Gastroesophageal sphincter (tissue), 4 donors: ENCODE data around the gene KCTD14. TPM values are rescaled to one million over a fixed set of nuclear protein-coding genes. Genes with fewer than 3 reads are reported as not detected.

Experiments used
- ATAC-seq: fragments of 150-250 bp; one replicate; pipeline ENCODE4 v1.9.1; 2016; ENCODE audit warnings: mild to moderate bottlenecking, moderate library complexity
- H3K27ac ChIP-seq, 4 donors: fragments of 200-600 bp; sonication (generic) in 3 of 4; 1 replicate in 3 of 4; 2 replicates in 1 of 4; pipeline ENCODE4 v1.5.1; 2016 to 2019
- H3K27me3 ChIP-seq: fragments of 200-600 bp; sonication (generic); one replicate; pipeline ENCODE4 v1.5.1; 2019
- H3K36me3 ChIP-seq, 2 donors: fragments of 200-600 bp; sonication (generic); one replicate each; pipeline ENCODE4 v1.5.1; 2019; ENCODE audit warnings: control low read depth in 1 of 2
- H3K4me1 ChIP-seq, 3 donors: fragments of 200-600 bp; sonication (generic); 1 replicate in 2 of 3; 2 replicates in 1 of 3; pipeline ENCODE4 v1.5.1; 2016 to 2019; ENCODE audit warnings: control low read depth in 2 of 3
- H3K4me3 ChIP-seq, 2 donors: fragments of 200-600 bp; sonication (generic); one replicate each; pipeline ENCODE4 v1.5.1; 2019; ENCODE audit warnings: mild to moderate bottlenecking in 1 of 2, moderate library complexity in 1 of 2
- H3K9me3 ChIP-seq, 3 donors: fragments of 200-600 bp; sonication (generic); one replicate each; pipeline ENCODE4 v1.5.1; 2017 to 2019; ENCODE audit warnings: control low read depth in 2 of 3
- EP300 ChIP-seq: sonication (generic); formaldehyde crosslinking; IDR thresholded peaks from one replicate; pipeline ENCODE4 v1.6.1; 2017; ENCODE audit warnings: antibody characterized with exemption, mild to moderate bottlenecking
- POLR2A ChIP-seq, 2 donors: fragments of 450-650 bp; IDR thresholded peaks; one replicate each; pipeline ENCODE4 v1.6.1; 2017; ENCODE audit warnings: antibody characterized with exemption in 2 of 2, mild to moderate bottlenecking in 2 of 2, moderate library complexity in 1 of 2
- POLR2AphosphoS5 ChIP-seq: sonication (generic); formaldehyde crosslinking; IDR thresholded peaks from one replicate; pipeline ENCODE4 v1.6.1; 2017; ENCODE audit warnings: antibody characterized with exemption
- WGBS, 2 donors: methylation state at CpG; one replicate each; pipeline ENCODE4 v1.1.5; 2018; ENCODE audit warnings: low coverage in 1 of 2; 5-methylcytosine and 5-hydroxymethylcytosine counted together
- total RNA-seq, 4 donors: library from RNA; depleted of rRNA; stranded (reverse); fragments of >200 nt; gene quantifications; one replicate each; pipeline ENCODE4 v1.1.0, GENCODE V29; 2016
- TF ChIP-seq, protein P1 (sequence below), 4 experiments: fragments of 200-600 bp in 2 of 4; fragments of 450-650 bp in 2 of 4; sonication (generic) in 1 of 4; IDR thresholded peaks; one replicate each; pipeline ENCODE4 v1.5.1; 2017 to 2019; ENCODE audit warnings: antibody characterized with exemption in 4 of 4, mild to moderate bottlenecking in 2 of 4, moderate library complexity in 2 of 4

The KCTD14 gene
- total RNA-seq, 4 donors from 2014 or later: 0.58 to 2.3 (median 1.4) TPM

DNA sequence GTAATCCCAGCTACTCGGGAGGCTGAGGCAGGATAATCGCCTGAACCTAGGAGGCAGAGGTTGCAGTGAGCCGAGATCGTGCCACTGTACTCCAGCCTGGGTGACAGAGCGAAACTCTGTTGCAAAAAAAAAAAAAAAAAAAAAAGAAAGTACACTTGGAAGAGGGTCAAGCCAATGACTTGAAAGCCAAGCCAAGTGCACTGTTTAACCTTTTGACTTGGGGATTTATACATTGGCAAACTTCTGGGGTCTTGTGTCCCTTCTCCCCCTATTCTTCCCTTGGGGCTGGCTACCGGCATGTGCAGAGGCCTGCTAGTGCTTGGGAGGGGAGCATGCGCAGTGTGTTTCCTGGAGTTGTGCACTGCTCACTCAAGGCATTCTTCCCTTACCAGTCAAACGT, 26.3 kb upstream of the KCTD14 start:
- Histone ChIP-seq H3K4me3 (no peak overlapping the region), H3K4me1 (peaks cover 0 to 18% (median 0%) of the 10 kb centered on the region in 3 donors), H3K27ac (no peak overlapping the region), H3K9me3 (no peaks in the 10 kb centered on the region), H3K27me3 (no peaks in the 10 kb centered on the region), H3K36me3 (no peaks in the 10 kb centered on the region)
- ATAC-seq: no peak
- TF ChIP-seq POLR2AphosphoS5 (no peak), POLR2A (IDR thresholded peaks at IDR 0.05) (no peak), EP300 (no peak)
- TF ChIP-seq, protein P1, sequence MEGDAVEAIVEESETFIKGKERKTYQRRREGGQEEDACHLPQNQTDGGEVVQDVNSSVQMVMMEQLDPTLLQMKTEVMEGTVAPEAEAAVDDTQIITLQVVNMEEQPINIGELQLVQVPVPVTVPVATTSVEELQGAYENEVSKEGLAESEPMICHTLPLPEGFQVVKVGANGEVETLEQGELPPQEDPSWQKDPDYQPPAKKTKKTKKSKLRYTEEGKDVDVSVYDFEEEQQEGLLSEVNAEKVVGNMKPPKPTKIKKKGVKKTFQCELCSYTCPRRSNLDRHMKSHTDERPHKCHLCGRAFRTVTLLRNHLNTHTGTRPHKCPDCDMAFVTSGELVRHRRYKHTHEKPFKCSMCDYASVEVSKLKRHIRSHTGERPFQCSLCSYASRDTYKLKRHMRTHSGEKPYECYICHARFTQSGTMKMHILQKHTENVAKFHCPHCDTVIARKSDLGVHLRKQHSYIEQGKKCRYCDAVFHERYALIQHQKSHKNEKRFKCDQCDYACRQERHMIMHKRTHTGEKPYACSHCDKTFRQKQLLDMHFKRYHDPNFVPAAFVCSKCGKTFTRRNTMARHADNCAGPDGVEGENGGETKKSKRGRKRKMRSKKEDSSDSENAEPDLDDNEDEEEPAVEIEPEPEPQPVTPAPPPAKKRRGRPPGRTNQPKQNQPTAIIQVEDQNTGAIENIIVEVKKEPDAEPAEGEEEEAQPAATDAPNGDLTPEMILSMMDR (IDR thresholded peaks at IDR 0.05): no peak
- WGBS, 2 donors: 80 to 89% methylated on average over 5 to 7 of the region's 8 CpGs

DNA sequence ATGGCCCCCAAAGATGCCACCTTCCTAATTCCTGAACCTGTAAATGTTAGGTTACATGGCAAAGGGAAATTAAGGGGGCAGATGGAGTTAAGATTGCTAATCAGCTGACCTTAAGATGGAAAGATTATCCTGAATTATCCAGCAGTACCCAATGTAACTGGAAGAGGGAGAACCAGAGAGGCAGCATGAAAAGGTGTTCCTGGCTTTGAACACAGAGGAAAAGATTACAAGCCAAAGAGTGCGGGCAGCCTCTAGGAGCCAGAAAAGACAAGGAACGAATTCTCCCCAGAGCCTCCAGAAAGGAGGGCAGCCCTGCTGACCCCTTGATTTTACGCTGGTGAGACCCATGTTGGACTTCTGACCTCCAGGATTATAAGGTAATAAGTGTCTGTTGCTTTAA, 25.5 kb upstream of the KCTD14 start:
- no peak for TF ChIP-seq POLR2AphosphoS5
- TF ChIP-seq EP300: no peak
- TF ChIP-seq, protein P1 (IDR thresholded peaks at IDR 0.05): no peak
- no peak for TF ChIP-seq POLR2A (IDR thresholded peaks at IDR 0.05)
- Histone ChIP-seq H3K27me3 (no peaks in the 10 kb centered on the region), H3K36me3 (no peaks in the 10 kb centered on the region), H3K4me1 (peaks cover 0 to 18% (median 0%) of the 10 kb centered on the region in 3 donors), H3K9me3 (no peaks in the 10 kb centered on the region), H3K4me3 (no peak overlapping the region), H3K27ac (no peak overlapping the region)
- ATAC-seq: no peak
- 88 to 100% methylated on average over 1 to 3 of the region's 3 CpGs for WGBS, 2 donors

DNA sequence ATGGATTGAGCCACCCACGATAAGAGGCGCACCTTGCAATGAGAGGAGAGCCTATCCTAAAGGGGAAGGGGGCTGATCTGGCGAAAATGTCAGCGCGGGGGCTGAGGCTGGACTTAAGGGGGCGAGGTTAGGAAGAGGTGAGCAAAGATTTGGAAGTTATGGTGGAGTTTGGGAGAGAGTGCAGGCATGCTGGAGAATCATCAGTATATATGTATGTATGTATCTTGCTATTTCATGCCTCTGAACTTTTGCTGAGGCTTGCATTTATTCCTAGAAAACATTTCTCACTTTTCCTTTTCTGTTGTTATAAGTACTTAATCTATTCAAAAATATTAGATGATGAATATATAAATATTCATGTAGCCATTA, 23.4 kb upstream of the KCTD14 start:
- Histone ChIP-seq H3K4me1 (peaks cover 0 to 18% (median 0%) of the 10 kb centered on the region in 3 donors), H3K27ac (peak overlapping the region in 2 of 4 donors; percentile 80 to 81), H3K9me3 (no peaks in the 10 kb centered on the region), H3K4me3 (peak overlapping the region in 1 of 2 donors; percentile 55), H3K27me3 (no peaks in the 10 kb centered on the region), H3K36me3 (no peaks in the 10 kb centered on the region)
- no peak for ATAC-seq
- 30 to 33% methylated on average over 1 to 4 of the region's 6 CpGs for WGBS, 2 donors
- no peak for TF ChIP-seq POLR2AphosphoS5
- no peak for TF ChIP-seq EP300
- no peak for TF ChIP-seq POLR2A (IDR thresholded peaks at IDR 0.05)
- TF ChIP-seq, protein P1 (IDR thresholded peaks at IDR 0.05): no peak

DNA sequence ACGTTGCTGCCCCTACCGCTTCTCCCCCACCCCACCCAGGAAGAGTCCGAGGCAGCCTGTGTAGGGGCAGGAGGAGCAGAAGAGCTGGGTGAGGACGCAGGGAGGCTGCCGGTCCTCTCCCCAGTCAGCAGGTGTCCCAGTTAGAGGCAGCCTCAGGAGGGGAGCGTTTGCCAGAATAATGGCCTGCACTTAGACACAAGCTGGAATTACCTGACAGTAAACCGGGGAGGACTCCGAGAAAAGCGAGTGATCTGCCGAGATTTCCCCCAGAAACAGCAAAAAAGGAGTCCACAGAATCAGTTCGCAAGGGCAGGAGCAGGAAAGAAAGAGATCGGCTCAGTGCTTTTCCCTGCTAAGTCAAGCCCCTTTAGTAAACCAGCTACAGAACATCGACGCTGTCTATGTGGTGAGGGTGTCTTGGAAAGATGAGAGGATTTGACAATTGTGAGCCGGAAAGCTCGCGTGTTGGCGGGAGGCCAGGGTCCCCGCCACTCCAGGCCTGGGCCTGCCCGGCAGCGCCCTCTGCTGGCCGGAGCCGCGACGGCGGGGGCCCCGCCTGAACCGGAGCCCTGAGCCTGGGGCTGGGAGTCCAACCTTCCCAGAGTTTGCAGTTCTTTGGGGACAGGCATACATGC, 22.9 kb upstream of the KCTD14 start:
- peak; percentile 93 for ATAC-seq
- no peaks in the 10 kb centered on the region for H3K27me3 ChIP-seq
- peak overlapping the region; percentile 41 to 55 for H3K4me3 ChIP-seq
- H3K9me3 ChIP-seq: no peaks in the 10 kb centered on the region
- H3K36me3 ChIP-seq: no peaks in the 10 kb centered on the region
- H3K4me1 ChIP-seq: peaks cover 0 to 19% (median 0%) of the 10 kb centered on the region in 3 donors
- no peak for TF ChIP-seq POLR2A (IDR thresholded peaks at IDR 0.05)
- TF ChIP-seq, protein P1 (IDR thresholded peaks at IDR 0.05): peak; percentile 94 to 99 (median 96)
- TF ChIP-seq POLR2AphosphoS5: peak; percentile 78
- WGBS, 2 donors: 0% methylated on average over 5 to 18 of the region's 28 CpGs
- peak overlapping the region; percentile 19 to 81 (median 79) for H3K27ac ChIP-seq

DNA sequence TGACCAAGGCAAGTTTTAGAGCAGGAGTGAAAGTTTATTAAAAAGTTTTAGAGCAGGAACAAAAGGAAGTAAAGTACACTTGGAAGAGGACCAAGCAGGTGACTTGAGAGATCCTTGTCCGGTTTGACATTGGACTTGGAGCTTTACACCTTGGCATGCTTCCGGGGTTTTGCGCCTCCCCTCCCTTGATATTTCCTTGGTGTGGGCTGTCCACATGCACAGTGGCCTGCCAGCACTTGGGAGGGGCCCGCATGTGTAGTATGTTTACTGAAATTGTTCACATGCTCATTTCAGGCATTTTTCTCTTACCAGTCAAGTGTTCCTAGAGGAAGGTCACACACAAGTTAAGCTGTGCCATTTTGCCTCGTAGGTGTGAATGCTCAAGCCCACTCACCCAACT, 21.6 kb upstream of the KCTD14 start:
- Histone ChIP-seq H3K36me3 (no peaks in the 10 kb centered on the region), H3K4me3 (no peak overlapping the region), H3K9me3 (no peaks in the 10 kb centered on the region), H3K4me1 (peaks cover 0 to 32% (median 0%) of the 10 kb centered on the region in 3 donors), H3K27ac (no peak overlapping the region), H3K27me3 (no peaks in the 10 kb centered on the region)
- WGBS, 2 donors: 98 to 100% methylated on average over 2 to 5 of the region's 5 CpGs
- TF ChIP-seq EP300: no peak
- TF ChIP-seq POLR2A (IDR thresholded peaks at IDR 0.05): no peak
- TF ChIP-seq POLR2AphosphoS5: no peak
- TF ChIP-seq, protein P1 (IDR thresholded peaks at IDR 0.05): no peak
- no peak for ATAC-seq
